Osteoblast (primary cell): ENCODE measurements around the gene ST6GAL1. TPM values are rescaled to one million over a fixed set of nuclear protein-coding genes. Genes with fewer than 3 reads are reported as not detected.

Experiments
- DNase-seq: peaks from one replicate; pipeline ENCODE4 v3.0.0; 2011; ENCODE audit warnings: low spot score, mixed read lengths; ENCODE audit not compliant: insufficient read length; ENCODE audit errors: missing footprints
- H2AFZ ChIP-seq: 2 replicates; pipeline ENCODE4 v1.6.0; 2011; ENCODE audit warnings: mild to moderate bottlenecking, low read length
- H3K27ac ChIP-seq: 2 replicates; pipeline ENCODE4 v1.5.1; 2011; ENCODE audit warnings: mild to moderate bottlenecking, low read depth, low read length, moderate library complexity
- H3K27me3 ChIP-seq: 2 replicates; pipeline ENCODE4 v1.6.0; 2012; ENCODE audit warnings: mild to moderate bottlenecking, control low read depth, inconsistent platforms, low read length, moderate library complexity; ENCODE audit not compliant: insufficient read depth
- H3K36me3 ChIP-seq: 2 replicates; pipeline ENCODE4 v1.5.1; 2011; ENCODE audit warnings: mild to moderate bottlenecking, low read length, control low read depth, moderate library complexity; ENCODE audit not compliant: insufficient read depth
- H3K4me1 ChIP-seq: 2 replicates; pipeline ENCODE4 v1.5.1; 2011; ENCODE audit warnings: mild to moderate bottlenecking, low read length, control low read depth, moderate library complexity; ENCODE audit not compliant: insufficient read depth
- H3K4me2 ChIP-seq: 2 replicates; pipeline ENCODE4 v1.6.0; 2011; ENCODE audit warnings: mild to moderate bottlenecking, low read length; ENCODE audit not compliant: insufficient read depth
- H3K4me3 ChIP-seq: fragments of 200-600 bp; sonication (generic); 3 replicates; pipeline ENCODE4 v1.5.1; 2012; ENCODE audit warnings: mild to moderate bottlenecking, low read length, inconsistent platforms; ENCODE audit not compliant: insufficient read depth
- H3K79me2 ChIP-seq: 2 replicates; pipeline ENCODE4 v1.6.0; 2012; ENCODE audit warnings: mild to moderate bottlenecking, low read length, control low read depth, inconsistent platforms; ENCODE audit not compliant: insufficient read depth
- H3K9me3 ChIP-seq: 2 replicates; pipeline ENCODE4 v1.5.1; 2011; ENCODE audit warnings: low read depth, low read length, control low read depth
- H4K20me1 ChIP-seq: 2 replicates; pipeline ENCODE4 v1.6.0; 2012; ENCODE audit warnings: mild to moderate bottlenecking, low read length, control low read depth; ENCODE audit not compliant: insufficient read depth
- CTCF ChIP-seq: IDR thresholded peaks from 2 replicates; pipeline ENCODE4 v1.5.1; 2011; ENCODE audit warnings: mild to moderate bottlenecking, low read depth, low read length, moderate library complexity; ENCODE audit errors: extremely low read depth
- total RNA-seq: library from RNA; depleted of rRNA; stranded (reverse); fragments of >200 nt; gene quantifications from 2 replicates; pipeline ENCODE4 v1.2.3, GENCODE V29; 2012

Gene ST6GAL1
- total RNA-seq, 1 donor: 8.0 TPM

GRCh38 chr3:186939536-186939935, 9.2 kb downstream of the ST6GAL1 start:
- H2AFZ ChIP-seq: no peak overlapping the region
- no peaks in the 10 kb centered on the region for H3K79me2 ChIP-seq
- no peaks in the 10 kb centered on the region for H4K20me1 ChIP-seq
- no peak overlapping the region for H3K27ac ChIP-seq
- H3K4me2 ChIP-seq: no peak overlapping the region
- no peak for TF ChIP-seq CTCF
- no peaks in the 10 kb centered on the region for H3K27me3 ChIP-seq
- no peaks in the 10 kb centered on the region for H3K4me1 ChIP-seq
- H3K9me3 ChIP-seq: no peaks in the 10 kb centered on the region
- DNase-seq: no peak
- H3K4me3 ChIP-seq: no peak overlapping the region
- no peaks in the 10 kb centered on the region for H3K36me3 ChIP-seq

GRCh38 chr3:186940967-186941366, 10.6 kb downstream of the ST6GAL1 start:
- H2AFZ ChIP-seq: peak overlapping the region; percentile 4

GRCh38 chr3:186942168-186942567, 11.8 kb downstream of the ST6GAL1 start:
- Histone ChIP-seq H3K36me3 (no peaks in the 10 kb centered on the region), H3K9me3 (no peaks in the 10 kb centered on the region), H3K79me2 (no peaks in the 10 kb centered on the region), H3K4me1 (no peaks in the 10 kb centered on the region), H3K4me3 (no peak overlapping the region), H4K20me1 (no peaks in the 10 kb centered on the region), H3K27ac (no peak overlapping the region), H2AFZ (no peak overlapping the region), H3K4me2 (no peak overlapping the region), H3K27me3 (no peaks in the 10 kb centered on the region)
- TF ChIP-seq CTCF: no peak
- no peak for DNase-seq

More at GRCh38 chr3:186940967-186941366, 10.6 kb downstream of the ST6GAL1 start:
- Histone ChIP-seq H3K79me2 (no peaks in the 10 kb centered on the region), H3K4me3 (no peak overlapping the region), H3K4me2 (no peak overlapping the region), H3K27me3 (no peaks in the 10 kb centered on the region), H4K20me1 (no peaks in the 10 kb centered on the region), H3K27ac (no peak overlapping the region), H3K9me3 (no peaks in the 10 kb centered on the region), H3K4me1 (no peaks in the 10 kb centered on the region), H3K36me3 (no peaks in the 10 kb centered on the region)
- DNase-seq: no peak
- TF ChIP-seq CTCF: no peak

GRCh38 chr3:186945255-186945823, 15.0 kb downstream of the ST6GAL1 start:
- no peaks in the 10 kb centered on the region for H3K27me3 ChIP-seq
- H3K4me3 ChIP-seq: no peak overlapping the region
- no peaks in the 10 kb centered on the region for H4K20me1 ChIP-seq
- no peaks in the 10 kb centered on the region for H3K79me2 ChIP-seq
- H3K27ac ChIP-seq: no peak overlapping the region
- H3K9me3 ChIP-seq: no peaks in the 10 kb centered on the region
- no peak for DNase-seq
- TF ChIP-seq CTCF: no peak
- H3K36me3 ChIP-seq: no peaks in the 10 kb centered on the region
- no peak overlapping the region for H3K4me2 ChIP-seq
- no peak overlapping the region for H2AFZ ChIP-seq
- no peaks in the 10 kb centered on the region for H3K4me1 ChIP-seq
